A549 (cell line): Measurements from ENCODE around the gene GPRIN3. TPM values are rescaled to one million over a fixed set of nuclear protein-coding genes. Genes with fewer than 3 reads are reported as not detected.

ENCODE experiments used
- ATAC-seq, 2 experiments: fragments of 200-7000 bp in 1 of 2; fragments of >200 bp in 1 of 2; cut with Nextera tagmentation in 1 of 2; cut with Tn5 transposase in 1 of 2; 3 replicates each; pipeline versions ENCODE4 v1.8.0 to v1.9.1; 2018 to 2020; ENCODE audit warnings: mild to moderate bottlenecking in 1 of 2, moderate library complexity in 1 of 2
- CTCF ChIA-PET: fragments of 300-600 bp; sonication (Branson Sonifier 250); formaldehyde crosslinking; extraction: SDS; loops from one replicate; lab custom pipeline; 2021; ENCODE audit warnings: antibody characterized with exemption, inconsistent platforms; lab: Yijun Ruan, JAX
- POLR2A ChIA-PET: fragments of 350-600 bp; formaldehyde crosslinking; extraction: SDS; loops from one replicate; lab custom pipeline; 2021; ENCODE audit warnings: antibody characterized with exemption, inconsistent platforms; lab: Yijun Ruan, JAX
- DNase-seq, 2 experiments: peaks; one replicate each; pipeline versions ENCODE4 v3.0.0 to v3.0.0-alpha.2; 2011 to 2016; ENCODE audit warnings: low read depth in 1 of 2, low spot score in 1 of 2
- FAIRE-seq: peaks from 2 replicates; lab custom pipeline; 2011; peaks lifted over from hg19 to GRCh38; lab: Jason Lieb, UNC
- H3K27ac ChIP-seq, 2 experiments: fragments of >200 bp; sonication (Bioruptor Twin); formaldehyde crosslinking; 3 replicates each; pipeline ENCODE4 v1.5.1; 2016 to 2017
- H3K4me1 ChIP-seq: fragments of >200 bp; sonication (Bioruptor Twin); formaldehyde crosslinking; 3 replicates; pipeline ENCODE4 v1.6.1; 2016
- H3K4me2 ChIP-seq: fragments of >200 bp; sonication (Bioruptor Twin); formaldehyde crosslinking; 3 replicates; pipeline ENCODE4 v1.6.1; 2016
- H3K4me3 ChIP-seq: fragments of >200 bp; sonication (Bioruptor Twin); formaldehyde crosslinking; 3 replicates; pipeline ENCODE4 v1.5.1; 2016
- H3K9me3 ChIP-seq: fragments of >200 bp; sonication (Bioruptor Twin); formaldehyde crosslinking; 3 replicates; pipeline ENCODE4 v1.6.1; 2016
- BHLHE40 ChIP-seq: IDR thresholded peaks from 2 replicates; pipeline ENCODE4 v1.6.1; 2012; ENCODE audit warnings: low read depth, low read length, inconsistent platforms
- CEBPB ChIP-seq, 2 experiments: fragments of >200 bp in 1 of 2; sonication (Bioruptor Twin) in 1 of 2; formaldehyde crosslinking in 1 of 2; IDR thresholded peaks; 2 replicates each; pipeline ENCODE4 v1.6.1; 2012 to 2016
- CHD4 ChIP-seq: fragments of 200-600 bp; sonication (generic); IDR thresholded peaks from 2 replicates; pipeline ENCODE4 v1.6.1; 2016; ENCODE audit warnings: antibody characterized with exemption, mild to moderate bottlenecking, borderline replicate concordance
- CTCF ChIP-seq: fragments of >200 bp; sonication (Bioruptor Twin); formaldehyde crosslinking; IDR thresholded peaks from 3 replicates; pipeline ENCODE4 v1.5.1; 2016
- EHMT2 ChIP-seq: fragments of 200-600 bp; sonication (generic); IDR thresholded peaks from 2 replicates; pipeline ENCODE4 v1.6.1; 2016; ENCODE audit warnings: antibody characterized with exemption, low read depth, mild to moderate bottlenecking, moderate library complexity
- ELK1 ChIP-seq: fragments of 150-350 bp; IDR thresholded peaks from 2 replicates; pipeline ENCODE4 v1.6.1; 2014; ENCODE audit warnings: low read depth, mild to moderate bottlenecking, low read length
- EP300 ChIP-seq, 2 experiments: fragments of >200 bp; sonication (Bioruptor Twin); formaldehyde crosslinking; IDR thresholded peaks; 2 replicates in 1 of 2; 3 replicates in 1 of 2; pipeline ENCODE4 v1.6.1; 2016 to 2017
- GATA3 ChIP-seq: IDR thresholded peaks from 2 replicates; pipeline ENCODE4 v1.6.1; 2012; ENCODE audit warnings: borderline replicate concordance
- HDAC2 ChIP-seq: fragments of 200-600 bp; sonication (generic); IDR thresholded peaks from 2 replicates; pipeline ENCODE4 v1.6.1; 2016
- HMGXB4 ChIP-seq: fragments of 250-450 bp; sonication (Bioruptor Pico); IDR thresholded peaks from 2 replicates; pipeline ENCODE4 v1.5.0; 2021; ENCODE audit warnings: mild to moderate bottlenecking, moderate library complexity, borderline replicate concordance
- HOXA7 ChIP-seq: fragments of 250-450 bp; sonication (Bioruptor Pico); IDR thresholded peaks from 2 replicates; pipeline ENCODE4 v1.5.0; 2020; ENCODE audit warnings: mild to moderate bottlenecking, moderate library complexity
- HOXB5 ChIP-seq: fragments of 250-450 bp; sonication (Bioruptor Pico); IDR thresholded peaks from 2 replicates; pipeline ENCODE4 v1.5.0; 2020; ENCODE audit warnings: mild to moderate bottlenecking, moderate library complexity
- KDM5A ChIP-seq: fragments of 200-600 bp; sonication (generic); IDR thresholded peaks from 2 replicates; pipeline ENCODE4 v1.6.1; 2016; ENCODE audit warnings: antibody characterized with exemption, mild to moderate bottlenecking
- MAX ChIP-seq: IDR thresholded peaks from 2 replicates; pipeline ENCODE4 v1.6.1; 2012
- MAZ ChIP-seq: fragments of 150-350 bp; IDR thresholded peaks from 2 replicates; pipeline ENCODE4 v1.6.1; 2014; ENCODE audit warnings: antibody characterized with exemption, low read depth, low read length, borderline replicate concordance
- NFE2L2 ChIP-seq: fragments of 150-350 bp; conservative IDR thresholded peaks from 2 replicates; pipeline ENCODE4 v1.6.1; 2014; ENCODE audit warnings: low read length
- PBX3 ChIP-seq: IDR thresholded peaks from 2 replicates; pipeline ENCODE4 v1.6.1; 2012
- PHF8 ChIP-seq: fragments of 200-600 bp; sonication (generic); IDR thresholded peaks from 2 replicates; pipeline ENCODE4 v1.6.1; 2016; ENCODE audit warnings: low read depth, mild to moderate bottlenecking, antibody characterized with exemption, moderate library complexity, borderline replicate concordance
- RAD21 ChIP-seq, 2 experiments: fragments of >200 bp in 1 of 2; sonication (Bioruptor Twin) in 1 of 2; formaldehyde crosslinking in 1 of 2; IDR thresholded peaks in 1 of 2; conservative IDR thresholded peaks in 1 of 2; 2 replicates in 1 of 2; 3 replicates in 1 of 2; pipeline ENCODE4 v1.6.1; 2012 to 2018; ENCODE audit warnings: inconsistent platforms in 1 of 2
- RCOR1 ChIP-seq: fragments of 150-350 bp; IDR thresholded peaks from 2 replicates; pipeline ENCODE4 v1.6.1; 2014; ENCODE audit warnings: antibody characterized with exemption, low read length, low read depth
- REST ChIP-seq: fragments of 200-600 bp; sonication (generic); IDR thresholded peaks from 2 replicates; pipeline ENCODE4 v1.6.1; 2016; ENCODE audit warnings: antibody characterized with exemption, mild to moderate bottlenecking, moderate library complexity
- RFX5 ChIP-seq: fragments of 450-650 bp; IDR thresholded peaks from 2 replicates; pipeline ENCODE4 v1.7.1; 2014; ENCODE audit warnings: antibody characterized with exemption, mild to moderate bottlenecking, moderate library complexity
- SMC3 ChIP-seq: fragments of >200 bp; sonication (Bioruptor Twin); formaldehyde crosslinking; IDR thresholded peaks from 3 replicates; pipeline ENCODE4 v1.6.1; 2018; ENCODE audit warnings: inconsistent platforms
- USF2 ChIP-seq: fragments of 450-650 bp; IDR thresholded peaks from 2 replicates; pipeline ENCODE4 v1.6.1; 2014; ENCODE audit warnings: antibody characterized with exemption
- ZC3H11A ChIP-seq: fragments of 450-650 bp; IDR thresholded peaks from 2 replicates; pipeline ENCODE4 v1.6.1; 2014; ENCODE audit warnings: antibody characterized with exemption, mild to moderate bottlenecking
- ZFP36 ChIP-seq: fragments of 450-650 bp; IDR thresholded peaks from 2 replicates; pipeline ENCODE4 v1.6.1; 2014; ENCODE audit warnings: borderline replicate concordance; ENCODE audit not compliant: partially characterized antibody
- ZNF302 ChIP-seq: fragments of 250-450 bp; sonication (Bioruptor Pico); IDR thresholded peaks from 2 replicates; pipeline ENCODE4 v1.9.0; 2021; ENCODE audit warnings: inconsistent platforms, mild to moderate bottlenecking, moderate library complexity
- ZSCAN20 ChIP-seq: fragments of 250-450 bp; sonication (Bioruptor Pico); IDR thresholded peaks from 2 replicates; pipeline ENCODE4 v1.8.0; 2022; ENCODE audit warnings: mild to moderate bottlenecking, moderate library complexity
- WGBS: methylation state at CpG from one replicate; pipeline ENCODE4 v1.1.6; 2017; ENCODE audit errors: missing lambda C conversion rate; 5-methylcytosine and 5-hydroxymethylcytosine counted together
- polyA plus RNA-seq, 4 experiments: library from polyadenylated mRNA; depleted of rRNA in 3 of 4; stranded (reverse); fragments of >200 nt; fragmentation: RNase III in 1 of 4; extraction: RNeasy Plus Mini Kit Qiagen cat#74134 plus additional on column Dnase treatment in 1 of 4; gene quantifications; 2 replicates in 3 of 4; 3 replicates in 1 of 4; pipeline ENCODE4 v1.2.3, GENCODE V29; 2011 to 2017

The GPRIN3 gene
- polyA plus RNA-seq, 2 of the 4 experiments (the other 2 are of a cell fraction): 6.8 to 18.7 TPM

GRCh38 chr4:89283226-89284009 is 24.2 kb downstream of the GPRIN3 start (continued):
- TF ChIP-seq GATA3: 0 out of 2 replicates have a peak, but pooled peaks have one; percentile 14
- no peak for TF ChIP-seq HDAC2
- TF ChIP-seq PHF8: no peak
- TF ChIP-seq ZC3H11A: no peak
- no peak for TF ChIP-seq CHD4
- no peak for TF ChIP-seq HMGXB4 (CRISPR knock-in tag)
- no peak for TF ChIP-seq REST
- 0 out of 2 replicates have a peak, but pooled peaks have one; percentile 5 for TF ChIP-seq BHLHE40
- no peak for TF ChIP-seq CTCF
- peak in 1 of 2 experiments; percentile 46; a peak in 1 of 5 replicates for TF ChIP-seq EP300 (IDR thresholded peaks at IDR 0.05)
- TF ChIP-seq NFE2L2: no peak
- no peak for TF ChIP-seq ZNF302 (CRISPR knock-in tag)
- no peak for TF ChIP-seq PBX3
- no peak for TF ChIP-seq RCOR1
- TF ChIP-seq KDM5A: no peak
- TF ChIP-seq RFX5: no peak
- TF ChIP-seq MAX: no peak; the same call in 1 of the 2 replicates
- no peak for TF ChIP-seq EHMT2
- TF ChIP-seq, all 56 proteins: peak for 8

GRCh38 chr4:89279385-89279784 is 28.2 kb downstream of the GPRIN3 start:
- FAIRE-seq: no peak
- CTCF ChIA-PET: no interaction called here
- 92% methylated on average over 4 of the region's 4 CpGs for WGBS

More at GRCh38 chr4:89279385-89279784, 28.2 kb downstream of the GPRIN3 start:
- TF ChIP-seq PHF8 (no peak), HOXB5 (no peak), ZSCAN20 (CRISPR knock-in tag) (no peak), MAZ (no peak), ZFP36 (no peak), USF2 (no peak), SMC3 (no peak), HOXA7 (no peak), ELK1 (no peak), CEBPB (IDR thresholded peaks at IDR 0.05) (no peak), RAD21 (conservative IDR thresholded peaks at IDR 0.05 in 1 of 2, IDR thresholded peaks at IDR 0.05 in 1 of 2) (no peak)
- Histone ChIP-seq H3K9me3 (0 out of 3 replicates have a peak, but pooled peaks cover 25% of the 10 kb centered on the region), H3K4me1 (peaks cover 61% of the 10 kb centered on the region), H3K4me2 (no peak overlapping the region), H3K27ac (peak overlapping the region; percentile 49 to 79), H3K4me3 (no peak overlapping the region)
- ATAC-seq (no peak), DNase-seq (no peak)
- POLR2A ChIA-PET: no interaction called here
